ENCODE results near the gene SCLY.

The SCLY gene

GRCh38 chr2:238130111-238130695 lies 69.4 kb downstream of the SCLY start:
- Histone ChIP-seq H3K4me1 (ENCODE audit: control insufficient read depth, insufficient read depth, low read length) (no peaks in the 10 kb centered on the region), H3K4me3 (ENCODE audit: low read depth, low read length) (no peak overlapping the region), H3K9me3 (ENCODE audit: control insufficient read depth, insufficient read depth, low read depth, low read length) (no peaks in the 10 kb centered on the region), H3K27ac (ENCODE audit: extremely low read depth, low read depth, low read length) (no peak overlapping the region), H3K36me3 (ENCODE audit: control insufficient read depth in 2 of 2, insufficient read depth in 1 of 2, low read length in 2 of 2) (no peaks in the 10 kb centered on the region)
- CTCF ChIA-PET, result no interaction called here
- POLR2A ChIA-PET, result no interaction called here
- TF ChIP-seq, protein P1, sequence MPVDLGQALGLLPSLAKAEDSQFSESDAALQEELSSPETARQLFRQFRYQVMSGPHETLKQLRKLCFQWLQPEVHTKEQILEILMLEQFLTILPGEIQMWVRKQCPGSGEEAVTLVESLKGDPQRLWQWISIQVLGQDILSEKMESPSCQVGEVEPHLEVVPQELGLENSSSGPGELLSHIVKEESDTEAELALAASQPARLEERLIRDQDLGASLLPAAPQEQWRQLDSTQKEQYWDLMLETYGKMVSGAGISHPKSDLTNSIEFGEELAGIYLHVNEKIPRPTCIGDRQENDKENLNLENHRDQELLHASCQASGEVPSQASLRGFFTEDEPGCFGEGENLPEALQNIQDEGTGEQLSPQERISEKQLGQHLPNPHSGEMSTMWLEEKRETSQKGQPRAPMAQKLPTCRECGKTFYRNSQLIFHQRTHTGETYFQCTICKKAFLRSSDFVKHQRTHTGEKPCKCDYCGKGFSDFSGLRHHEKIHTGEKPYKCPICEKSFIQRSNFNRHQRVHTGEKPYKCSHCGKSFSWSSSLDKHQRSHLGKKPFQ (tag by site-specific recombination; IDR thresholded peaks at IDR 0.05), result no peak
- TF ChIP-seq TRIM28 (IDR thresholded peaks at IDR 0.05; ENCODE audit: borderline replicate concordance, low read length), result no peak
- TF ChIP-seq ZNF510 (tag by site-specific recombination; IDR thresholded peaks at IDR 0.05; ENCODE audit: insufficient replicate concordance), result no peak
- TF ChIP-seq PRDM1 (tag by site-specific recombination; IDR thresholded peaks at IDR 0.05), result no peak
- TF ChIP-seq ZNF747 (tag by site-specific recombination; IDR thresholded peaks at IDR 0.05), result no peak
- no peak for TF ChIP-seq ZNF416 (tag by site-specific recombination; IDR thresholded peaks at IDR 0.05)
- no peak for TF ChIP-seq ZNF521 (tag by site-specific recombination; IDR thresholded peaks at IDR 0.05)
- TF ChIP-seq ZNF112 (tag by site-specific recombination; IDR thresholded peaks at IDR 0.05), result no peak
- TF ChIP-seq ZNF280C (tag by site-specific recombination; IDR thresholded peaks at IDR 0.05), result no peak
- TF ChIP-seq ZNF292 (tag by site-specific recombination; IDR thresholded peaks at IDR 0.05; ENCODE audit: borderline replicate concordance, low read depth), result no peak
- no peak for TF ChIP-seq ZFP41 (tag by site-specific recombination; IDR thresholded peaks at IDR 0.05; ENCODE audit: borderline replicate concordance)
- no peak for TF ChIP-seq ZBTB1 (tag by site-specific recombination; IDR thresholded peaks at IDR 0.05)
- TF ChIP-seq SALL2 (tag by site-specific recombination; IDR thresholded peaks at IDR 0.05; ENCODE audit: borderline replicate concordance), result no peak
- TF ChIP-seq ZBTB7A (tag by site-specific recombination; IDR thresholded peaks at IDR 0.05; ENCODE audit: low read depth), result no peak
- no peak for TF ChIP-seq ZNF677 (tag by site-specific recombination; IDR thresholded peaks at IDR 0.05)
- no peak for TF ChIP-seq SCRT1 (tag by site-specific recombination; IDR thresholded peaks at IDR 0.05; ENCODE audit: borderline replicate concordance)
- TF ChIP-seq ZNF555 (tag by site-specific recombination; conservative IDR thresholded peaks at IDR 0.05), result no peak
- TF ChIP-seq ZNF513 (tag by site-specific recombination; IDR thresholded peaks at IDR 0.05), result no peak

DNA sequence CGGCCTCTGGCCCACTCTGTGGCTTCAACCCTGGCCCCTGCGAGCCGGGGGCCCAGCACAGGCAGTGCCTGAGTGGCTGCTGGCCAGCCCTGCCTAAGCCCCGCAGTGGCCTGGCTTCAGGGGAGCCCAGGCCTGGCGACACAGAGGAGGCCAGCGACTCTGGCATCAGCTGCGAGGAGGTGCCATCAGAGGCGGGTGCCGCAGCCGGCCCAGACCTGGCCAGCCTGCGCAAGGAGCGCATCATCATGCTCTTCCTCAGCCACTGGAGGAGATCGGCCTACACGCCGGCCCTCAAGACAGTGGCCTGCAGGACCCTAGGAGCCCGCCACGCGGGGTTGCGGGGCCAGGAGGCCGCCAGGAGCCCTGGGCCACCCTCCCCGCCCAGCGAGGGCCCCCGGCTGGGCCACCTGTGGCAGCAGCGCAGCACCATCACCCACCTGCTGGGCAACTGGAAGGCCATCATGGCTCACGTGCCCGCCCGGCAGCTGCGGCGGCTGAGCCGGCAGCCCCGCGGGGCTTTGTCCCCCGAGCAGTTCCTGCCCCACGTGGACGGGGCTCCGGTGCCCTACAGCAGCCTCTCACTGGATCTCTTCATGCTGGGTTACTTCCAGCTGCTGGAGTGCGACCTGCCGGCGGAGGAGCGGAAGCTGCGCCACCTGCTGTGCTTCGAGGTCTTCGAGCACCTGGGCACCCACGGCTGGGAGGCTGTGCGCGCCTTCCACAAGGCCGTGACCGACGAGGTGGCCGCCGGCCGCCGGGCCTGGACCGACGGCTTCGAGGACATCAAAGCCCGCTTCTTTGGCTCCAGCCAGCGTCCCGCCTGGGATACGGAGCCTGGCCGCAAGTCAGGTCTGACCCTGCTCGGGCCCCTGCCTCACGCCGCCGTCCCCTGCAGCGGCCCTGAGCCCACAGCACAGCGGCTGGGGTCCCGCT lies 70.2 kb downstream of the SCLY start:
- Histone ChIP-seq H3K27ac (ENCODE audit: extremely low read depth, low read depth, low read length) (no peak overlapping the region), H3K4me3 (ENCODE audit: low read depth, low read length) (no peak overlapping the region), H3K36me3 (ENCODE audit: control insufficient read depth in 2 of 2, insufficient read depth in 1 of 2, low read length in 2 of 2) (no peaks in the 10 kb centered on the region), H3K4me1 (ENCODE audit: control insufficient read depth, insufficient read depth, low read length) (no peaks in the 10 kb centered on the region), H3K9me3 (ENCODE audit: control insufficient read depth, insufficient read depth, low read depth, low read length) (no peaks in the 10 kb centered on the region)
- no peak for TF ChIP-seq ZBTB44 (tag by site-specific recombination; IDR thresholded peaks at IDR 0.05)
- TF ChIP-seq ATF2 (tag by site-specific recombination; IDR thresholded peaks at IDR 0.05; ENCODE audit: low read depth), result no peak
- no peak for TF ChIP-seq ZNF311 (tag by site-specific recombination; IDR thresholded peaks at IDR 0.05; ENCODE audit: borderline replicate concordance)
- TF ChIP-seq ZNF112 (tag by site-specific recombination; IDR thresholded peaks at IDR 0.05), result no peak
- no peak for TF ChIP-seq ZNF560 (tag by site-specific recombination; IDR thresholded peaks at IDR 0.05; ENCODE audit: borderline replicate concordance)
- TF ChIP-seq ZNF664 (tag by site-specific recombination; IDR thresholded peaks at IDR 0.05), result no peak
- TF ChIP-seq EGR2 (tag by site-specific recombination; IDR thresholded peaks at IDR 0.05; ENCODE audit: low read depth), result no peak
- POLR2A ChIA-PET, result no interaction called here
- CTCF ChIA-PET, result no interaction called here
